ENCODE data around the gene SPATA46. TPM values are rescaled to one million over a fixed set of nuclear protein-coding genes. Genes with fewer than 3 reads are reported as not detected.
"Not testable (repeated sequence)": the region's sequence is repeated elsewhere in the genome, so short reads cannot be mapped to it uniquely, and the experiment has no call there.

The SPATA46 gene, protein sequence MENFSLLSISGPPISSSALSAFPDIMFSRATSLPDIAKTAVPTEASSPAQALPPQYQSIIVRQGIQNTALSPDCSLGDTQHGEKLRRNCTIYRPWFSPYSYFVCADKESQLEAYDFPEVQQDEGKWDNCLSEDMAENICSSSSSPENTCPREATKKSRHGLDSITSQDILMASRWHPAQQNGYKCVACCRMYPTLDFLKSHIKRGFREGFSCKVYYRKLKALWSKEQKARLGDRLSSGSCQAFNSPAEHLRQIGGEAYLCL
- not detected for total RNA-seq

DNA sequence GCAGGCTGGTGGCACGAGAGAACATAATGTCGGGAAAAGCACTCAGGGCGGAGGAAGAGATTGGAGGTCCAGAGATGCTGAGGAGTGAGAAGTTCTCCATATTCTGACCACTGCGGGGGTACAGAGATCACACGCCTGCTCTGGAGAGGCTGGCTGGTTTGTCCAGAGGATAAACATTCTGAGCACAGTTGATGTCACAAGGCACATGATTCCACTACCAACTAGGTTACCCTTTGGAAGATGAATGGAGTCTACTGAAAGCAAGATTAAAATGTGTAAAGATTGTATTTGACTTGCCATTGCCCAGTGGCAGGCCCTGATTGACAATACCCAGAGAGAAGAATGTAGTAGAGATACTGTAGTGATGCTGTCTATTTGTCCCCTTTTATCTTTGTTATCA lies at the start of gene SPATA46:
SPATA46 (minus strand) TSS at position 164 of the 400 bp plus-strand sequence; CDS start at position 100, 64 bp downstream.
- POLR2A ChIA-PET = no interaction called here
- H3K27me3 Mint-ChIP-seq (ENCODE audit: low read depth) = no peaks in the 10 kb centered on the region
- no peak for ATAC-seq

DNA sequence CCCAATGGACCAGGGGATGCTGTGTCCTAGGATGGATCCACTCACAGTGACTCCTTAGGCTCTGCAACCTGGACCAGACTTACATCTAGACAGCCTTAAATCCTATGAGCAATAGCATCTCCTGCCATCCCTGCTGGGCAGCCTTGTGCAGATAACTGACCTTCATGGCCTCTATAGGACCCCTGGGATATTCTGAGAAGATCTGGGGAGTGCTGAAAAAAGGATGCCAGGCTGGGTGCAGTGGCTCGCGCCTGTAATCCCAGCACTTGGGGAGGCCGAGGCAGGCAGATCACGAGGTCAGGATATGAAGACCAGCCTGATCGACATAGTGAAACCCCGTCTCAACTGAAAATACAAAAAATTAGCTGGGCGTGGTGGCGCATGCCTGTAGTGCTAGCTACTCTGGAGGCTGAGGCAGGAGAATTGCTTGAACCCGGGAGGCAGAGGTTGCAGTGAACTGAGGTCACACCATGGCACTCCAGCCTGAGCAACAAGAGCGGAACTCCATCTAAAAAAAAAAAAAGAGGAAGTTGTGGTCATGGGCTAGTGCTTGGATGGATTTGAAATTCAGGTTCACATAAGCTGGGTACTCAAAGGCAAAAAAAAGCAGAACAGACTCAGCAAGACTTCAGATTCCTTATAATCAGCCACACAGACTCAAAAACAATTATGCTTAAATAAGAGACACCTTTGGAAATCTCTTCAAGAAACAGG lies 46.2 kb upstream of the SPATA46 start:
- Mint-ChIP-seq H3K36me3 (ENCODE audit: low read depth) (no peaks in the 10 kb centered on the region), H3K9me3 (ENCODE audit: insufficient read depth) (no peaks in the 10 kb centered on the region), H3K27ac (no peak overlapping the region), H3K27me3 (ENCODE audit: low read depth) (peaks cover 3% of the 10 kb centered on the region), H3K4me1 (ENCODE audit: low read depth) (no peaks in the 10 kb centered on the region), H3K4me3 (no peak overlapping the region)
- ChIA-PET CTCF (no interaction called here), POLR2A (no interaction called here)
- DNase-seq = no peak
- no peak for ATAC-seq

More for the DNA sequence above, at the start of gene SPATA46:
- H3K36me3 Mint-ChIP-seq (ENCODE audit: low read depth) = no peaks in the 10 kb centered on the region
- CTCF ChIA-PET = no interaction called here
- H3K27ac Mint-ChIP-seq = no peak within 1 kb of the TSS
- no peaks in the 10 kb centered on the region for H3K4me1 Mint-ChIP-seq (ENCODE audit: low read depth)
- H3K4me3 Mint-ChIP-seq = no peak within 1 kb of the TSS
- H3K9me3 Mint-ChIP-seq (ENCODE audit: insufficient read depth) = no peaks in the 10 kb centered on the region
- DNase-seq = no peak

DNA sequence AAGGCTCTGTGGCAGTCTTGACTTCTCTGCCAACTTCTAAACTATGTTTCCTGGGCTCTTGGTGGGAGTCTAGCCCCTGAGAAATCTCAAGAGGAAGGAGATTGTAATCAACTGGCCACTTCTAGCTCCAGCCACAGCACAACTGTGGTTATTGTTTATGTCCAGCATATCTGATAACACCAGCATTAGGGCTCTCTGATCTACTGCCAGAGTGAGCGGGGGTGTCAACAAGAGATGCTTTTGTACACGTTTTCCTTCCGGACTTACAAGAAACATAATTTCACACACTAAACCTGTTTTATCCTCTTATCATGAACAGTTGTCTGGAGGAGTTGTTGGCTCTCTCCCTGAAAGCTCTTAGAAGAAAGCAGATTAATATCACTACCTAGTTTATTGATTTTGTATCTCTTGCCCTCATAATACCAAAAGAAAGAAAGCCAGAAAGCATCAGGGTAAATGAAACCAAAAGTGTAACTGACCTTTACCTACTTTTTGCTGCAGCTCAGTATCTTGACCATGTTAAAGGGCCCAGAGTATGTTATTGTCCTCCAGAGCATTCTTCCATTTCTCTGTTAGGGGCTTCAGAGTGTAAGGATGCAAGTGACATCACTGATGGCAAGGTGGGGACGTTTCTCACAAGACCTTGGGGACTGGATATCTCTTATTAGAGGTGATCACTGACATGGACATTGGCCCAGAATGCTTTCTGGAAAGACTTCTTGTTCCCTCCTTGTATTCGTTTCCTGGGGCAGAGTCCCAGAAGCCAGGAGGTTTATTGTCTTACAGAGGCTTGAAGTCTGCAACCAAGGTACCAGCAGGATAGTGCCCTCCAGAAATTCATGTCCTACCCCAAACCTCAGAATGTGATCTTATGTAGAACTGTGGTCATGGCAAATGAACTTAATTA lies 44.9 kb upstream of the SPATA46 start:
- ATAC-seq = no peak
- H3K27ac Mint-ChIP-seq = no peak overlapping the region
- no peak for DNase-seq
- H3K4me1 Mint-ChIP-seq (ENCODE audit: low read depth) = no peaks in the 10 kb centered on the region
- POLR2A ChIA-PET = no interaction called here
- H3K36me3 Mint-ChIP-seq (ENCODE audit: low read depth) = no peaks in the 10 kb centered on the region
- H3K27me3 Mint-ChIP-seq (ENCODE audit: low read depth) = peaks cover 6% of the 10 kb centered on the region
- no peak overlapping the region for H3K4me3 Mint-ChIP-seq
- H3K9me3 Mint-ChIP-seq (ENCODE audit: insufficient read depth) = no peaks in the 10 kb centered on the region
- CTCF ChIA-PET = no interaction called here

DNA sequence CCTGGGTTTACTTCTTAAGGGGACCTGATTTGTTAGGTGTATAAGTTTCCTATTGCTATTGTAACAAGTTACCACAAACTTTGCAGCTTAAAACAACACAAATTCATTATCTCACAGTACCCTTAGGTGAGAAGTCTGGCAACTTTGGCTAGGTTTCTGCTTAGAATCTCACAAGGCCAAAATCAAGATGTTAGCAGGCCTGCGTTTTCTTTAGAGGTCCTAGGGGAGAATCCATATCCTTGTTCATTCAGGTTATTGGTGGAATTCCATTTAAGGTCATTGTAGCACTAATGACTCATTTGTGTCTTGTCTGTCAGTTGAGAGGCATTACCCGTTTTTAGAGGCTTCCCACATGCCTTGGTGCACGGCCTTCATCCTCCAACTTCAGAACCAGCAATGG lies 43.5 kb upstream of the SPATA46 start:
- CTCF ChIA-PET = no interaction called here

GRCh38 chr1:162419450-162419931 lies 42.8 kb upstream of the SPATA46 start:
- H3K9me3 Mint-ChIP-seq (ENCODE audit: insufficient read depth); DNase-seq; H3K27ac Mint-ChIP-seq; CTCF ChIA-PET; H3K4me1 Mint-ChIP-seq (ENCODE audit: low read depth); POLR2A ChIA-PET; ATAC-seq; H3K4me3 Mint-ChIP-seq; H3K36me3 Mint-ChIP-seq (ENCODE audit: low read depth): not testable (repeated sequence)
- peaks cover 13% of the 10 kb centered on the region for H3K27me3 Mint-ChIP-seq (ENCODE audit: low read depth)

More for the DNA sequence above, 43.5 kb upstream of the SPATA46 start:
- Mint-ChIP-seq H3K4me1 (ENCODE audit: low read depth) (no peaks in the 10 kb centered on the region), H3K27ac (no peak overlapping the region), H3K4me3 (no peak overlapping the region), H3K9me3 (ENCODE audit: insufficient read depth) (no peaks in the 10 kb centered on the region), H3K36me3 (ENCODE audit: low read depth) (no peaks in the 10 kb centered on the region), H3K27me3 (ENCODE audit: low read depth) (peaks cover 13% of the 10 kb centered on the region)
- POLR2A ChIA-PET = no interaction called here
- no peak for DNase-seq
- no peak for ATAC-seq

DNA sequence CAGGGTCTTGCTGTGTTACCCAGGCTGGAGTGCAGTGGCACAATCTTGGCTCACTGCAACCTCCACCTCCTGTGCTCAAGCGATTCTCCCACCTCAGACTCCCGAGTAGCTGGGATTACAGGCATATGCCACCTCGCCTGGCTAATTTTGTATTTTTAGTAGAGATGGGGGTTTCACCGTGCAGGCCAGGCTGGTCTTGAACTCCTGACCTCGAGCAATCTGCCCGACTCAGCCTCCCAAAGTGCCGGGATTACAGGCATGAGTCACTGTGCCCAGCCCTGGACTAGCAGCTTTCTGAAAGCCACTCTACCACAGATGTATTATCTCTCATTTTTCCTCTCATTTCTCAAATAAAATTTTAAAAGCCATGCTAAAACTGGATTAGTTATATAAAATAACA lies 41.9 kb upstream of the SPATA46 start:
- H3K27ac Mint-ChIP-seq; ATAC-seq; H3K4me1 Mint-ChIP-seq (ENCODE audit: low read depth); H3K36me3 Mint-ChIP-seq (ENCODE audit: low read depth); H3K4me3 Mint-ChIP-seq; H3K27me3 Mint-ChIP-seq (ENCODE audit: low read depth); DNase-seq; POLR2A ChIA-PET; H3K9me3 Mint-ChIP-seq (ENCODE audit: insufficient read depth): not testable (repeated sequence)
- CTCF ChIA-PET = interaction anchor here (0.5 kb wide), 1 partner anchor 155 kb away, joined by 3 read pairs; no protein-coding TSS in a partner anchor

DNA sequence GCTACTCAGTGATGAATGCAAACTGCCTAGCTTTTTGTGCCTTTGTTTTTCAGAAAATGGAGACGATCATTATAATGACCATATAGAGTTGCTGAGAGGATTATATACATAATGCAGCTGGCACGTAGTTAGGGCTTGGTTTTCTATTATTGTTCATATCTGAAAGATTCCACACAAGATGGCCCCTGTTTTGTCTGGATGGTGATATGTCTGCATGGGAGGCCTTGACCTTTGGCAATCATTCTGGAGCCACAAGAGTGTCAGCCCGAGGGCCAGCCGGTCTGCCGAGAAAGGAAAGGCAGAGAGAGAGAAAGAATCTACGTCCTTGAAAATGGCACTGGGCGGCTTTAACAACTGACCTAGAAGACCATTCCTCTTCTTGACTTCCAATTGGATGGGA lies 41.0 kb upstream of the SPATA46 start:
- CTCF ChIA-PET = no interaction called here
- no peak for ATAC-seq
- no peak for DNase-seq
- Mint-ChIP-seq H3K36me3 (ENCODE audit: low read depth) (no peaks in the 10 kb centered on the region), H3K4me3 (no peak overlapping the region), H3K27ac (no peak overlapping the region), H3K4me1 (ENCODE audit: low read depth) (no peaks in the 10 kb centered on the region), H3K27me3 (ENCODE audit: low read depth) (peaks cover 10% of the 10 kb centered on the region), H3K9me3 (ENCODE audit: insufficient read depth) (no peaks in the 10 kb centered on the region)
- POLR2A ChIA-PET = no interaction called here

DNA sequence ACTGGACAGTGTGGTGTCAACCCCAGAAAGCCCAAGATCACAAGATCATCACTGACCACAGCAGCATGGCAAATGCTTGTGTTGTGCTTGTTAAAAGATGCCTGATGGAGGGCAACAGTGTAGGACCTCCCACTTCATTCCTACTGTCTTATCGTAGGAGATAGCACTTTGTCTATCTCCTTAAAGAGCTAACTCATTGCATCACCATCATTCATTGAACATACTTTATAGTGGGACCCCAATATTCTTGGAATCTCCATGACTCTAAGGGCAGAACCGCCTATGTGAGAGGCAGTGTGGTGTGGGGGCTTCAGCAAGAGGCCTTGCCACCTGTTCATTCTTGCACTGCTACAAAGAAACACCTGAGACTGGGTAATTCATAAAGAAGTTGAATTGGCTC lies 40.3 kb upstream of the SPATA46 start:
- ChIA-PET POLR2A (no interaction called here), CTCF (no interaction called here)
- peaks cover 10% of the 10 kb centered on the region for H3K27me3 Mint-ChIP-seq (ENCODE audit: low read depth)
- no peaks in the 10 kb centered on the region for H3K36me3 Mint-ChIP-seq (ENCODE audit: low read depth)
- ATAC-seq (no peak), DNase-seq (no peak)
- H3K4me1 Mint-ChIP-seq (ENCODE audit: low read depth) = no peaks in the 10 kb centered on the region
- no peaks in the 10 kb centered on the region for H3K9me3 Mint-ChIP-seq (ENCODE audit: insufficient read depth)
- no peak overlapping the region for H3K27ac Mint-ChIP-seq
- H3K4me3 Mint-ChIP-seq = no peak overlapping the region

DNA sequence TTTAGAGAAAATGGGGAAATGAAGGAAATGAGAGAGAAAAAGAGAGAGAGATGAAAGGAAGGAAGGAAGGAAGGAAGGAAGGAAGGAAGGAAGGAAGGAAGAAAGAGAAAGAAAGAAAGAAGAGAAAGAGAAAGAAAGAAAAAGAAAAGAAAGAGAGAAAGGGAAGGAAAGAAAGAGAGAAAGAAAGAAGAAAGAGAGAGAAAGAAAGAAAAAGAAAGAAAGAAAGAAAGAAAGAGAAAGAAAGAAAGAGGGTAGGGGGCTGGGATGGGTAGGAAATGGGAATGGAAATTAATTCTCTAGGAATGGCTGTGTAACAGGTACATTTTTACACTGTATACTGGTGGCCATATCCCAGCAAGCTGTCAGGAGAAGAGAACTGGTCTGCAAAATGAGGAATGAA lies 39.6 kb upstream of the SPATA46 start:
- no peaks in the 10 kb centered on the region for H3K36me3 Mint-ChIP-seq (ENCODE audit: low read depth)
- peaks cover 10% of the 10 kb centered on the region for H3K27me3 Mint-ChIP-seq (ENCODE audit: low read depth)
- ChIA-PET CTCF (no interaction called here), POLR2A (no interaction called here)
- H3K4me3 Mint-ChIP-seq = no peak overlapping the region
- H3K9me3 Mint-ChIP-seq (ENCODE audit: insufficient read depth) = no peaks in the 10 kb centered on the region
- H3K4me1 Mint-ChIP-seq (ENCODE audit: low read depth) = no peaks in the 10 kb centered on the region
- no peak overlapping the region for H3K27ac Mint-ChIP-seq
- ATAC-seq (no peak), DNase-seq (no peak)

- Mint-ChIP-seq H3K27me3 (ENCODE audit: low read depth) (peaks cover 8% of the 10 kb centered on the region), H3K4me3 (no peak within 1 kb of the TSS), H3K9me3 (ENCODE audit: insufficient read depth) (no peaks in the 10 kb centered on the region), H3K4me1 (ENCODE audit: low read depth) (no peaks in the 10 kb centered on the region), H3K36me3 (ENCODE audit: low read depth) (no peaks in the 10 kb centered on the region), H3K27ac (no peak within 1 kb of the TSS)
- CTCF ChIA-PET = no interaction called here
- POLR2A ChIA-PET = no interaction called here
- DNase-seq = no peak
- ATAC-seq = no peak
These were observed 35.3 kb upstream of the SPATA46 start, which contains the start of gene SH2D1B for GRCh38 chr1:162412002-162412401. Gene SH2D1B, minus strand, starts transcription at chr1:162412136. Its CDS starts 120 bp downstream, at chr1:162412016.

- no peaks in the 10 kb centered on the region for H3K4me1 Mint-ChIP-seq (ENCODE audit: low read depth)
- H3K4me3 Mint-ChIP-seq = no peak overlapping the region
- no peak overlapping the region for H3K27ac Mint-ChIP-seq
- ChIA-PET CTCF (no interaction called here), POLR2A (no interaction called here)
- no peaks in the 10 kb centered on the region for H3K9me3 Mint-ChIP-seq (ENCODE audit: insufficient read depth)
- ATAC-seq = no peak
- no peaks in the 10 kb centered on the region for H3K36me3 Mint-ChIP-seq (ENCODE audit: low read depth)
- H3K27me3 Mint-ChIP-seq (ENCODE audit: low read depth) = peaks cover 5% of the 10 kb centered on the region
- DNase-seq = no peak
These were observed 30.9 kb upstream of the SPATA46 start for GRCh38 chr1:162407539-162407938.

GRCh38 chr1:162406811-162407210 lies 30.2 kb upstream of the SPATA46 start:
- ATAC-seq (no peak), DNase-seq (no peak)
- Mint-ChIP-seq H3K27me3 (ENCODE audit: low read depth) (peaks cover 5% of the 10 kb centered on the region), H3K9me3 (ENCODE audit: insufficient read depth) (no peaks in the 10 kb centered on the region), H3K4me1 (ENCODE audit: low read depth) (no peaks in the 10 kb centered on the region), H3K4me3 (no peak overlapping the region), H3K36me3 (ENCODE audit: low read depth) (no peaks in the 10 kb centered on the region), H3K27ac (no peak overlapping the region)
- POLR2A ChIA-PET = no interaction called here
- CTCF ChIA-PET = no interaction called here
